GM10248 (cell line): ENCODE data around the gene TANC1.

Source experiments
- CTCF ChIA-PET: fragments of 300-600 bp; sonication (Branson Sonifier 250); formaldehyde crosslinking; extraction: SDS; loops from one replicate; lab custom pipeline; 2021; ENCODE audit warnings: antibody characterized with exemption; lab: Yijun Ruan, JAX
- POLR2A ChIA-PET: fragments of 350-650 bp; sonication (Branson Sonifier 250); formaldehyde crosslinking; extraction: SDS; loops from one replicate; lab custom pipeline; 2020; ENCODE audit warnings: antibody characterized with exemption; lab: Yijun Ruan, JAX
- DNase-seq: peaks from one replicate; pipeline ENCODE4 v3.0.0; 2012; ENCODE audit errors: extremely low spot score
- TF ChIP-seq, protein P1 (sequence below): IDR thresholded peaks from 2 replicates; pipeline ENCODE4 v1.5.1; 2012; ENCODE audit warnings: mild to moderate bottlenecking, low read depth; ENCODE audit errors: extremely low read depth, missing control alignments, control extremely low read depth

TANC1 gene

DNA sequence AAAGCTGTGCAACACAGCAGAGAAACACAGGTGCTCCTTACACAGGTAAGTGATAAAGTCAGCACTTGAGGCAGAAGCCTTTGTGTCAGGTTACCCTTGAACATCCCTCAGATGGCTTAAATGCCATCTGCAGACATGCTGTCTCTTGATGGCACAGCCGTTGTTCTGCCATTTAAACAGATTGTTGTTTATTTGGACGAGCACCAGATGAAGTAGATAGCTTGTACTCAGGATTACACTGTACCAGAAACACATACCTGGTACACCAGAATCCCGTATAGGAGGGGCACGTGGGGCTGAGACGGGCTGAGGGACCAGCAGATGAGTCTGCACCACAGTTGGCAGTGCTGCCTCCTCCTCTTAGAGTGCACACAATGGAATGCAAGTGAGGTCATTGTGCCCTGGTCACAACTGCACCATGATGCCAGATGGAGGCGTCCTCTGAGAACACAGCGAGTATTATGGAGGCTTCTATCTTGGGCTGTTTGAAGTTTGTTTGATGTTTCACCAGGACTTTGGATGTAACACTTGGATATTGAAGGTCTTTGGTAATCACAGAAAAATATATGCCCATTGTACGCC is 143.0 kb downstream of the TANC1 start:
- CTCF ChIA-PET, result interaction anchor here (1.4 kb wide), 1 partner anchor 8 kb away, joined by 4 read pairs; no protein-coding TSS in a partner anchor
- DNase-seq, result no peak
- TF ChIP-seq, protein P1, sequence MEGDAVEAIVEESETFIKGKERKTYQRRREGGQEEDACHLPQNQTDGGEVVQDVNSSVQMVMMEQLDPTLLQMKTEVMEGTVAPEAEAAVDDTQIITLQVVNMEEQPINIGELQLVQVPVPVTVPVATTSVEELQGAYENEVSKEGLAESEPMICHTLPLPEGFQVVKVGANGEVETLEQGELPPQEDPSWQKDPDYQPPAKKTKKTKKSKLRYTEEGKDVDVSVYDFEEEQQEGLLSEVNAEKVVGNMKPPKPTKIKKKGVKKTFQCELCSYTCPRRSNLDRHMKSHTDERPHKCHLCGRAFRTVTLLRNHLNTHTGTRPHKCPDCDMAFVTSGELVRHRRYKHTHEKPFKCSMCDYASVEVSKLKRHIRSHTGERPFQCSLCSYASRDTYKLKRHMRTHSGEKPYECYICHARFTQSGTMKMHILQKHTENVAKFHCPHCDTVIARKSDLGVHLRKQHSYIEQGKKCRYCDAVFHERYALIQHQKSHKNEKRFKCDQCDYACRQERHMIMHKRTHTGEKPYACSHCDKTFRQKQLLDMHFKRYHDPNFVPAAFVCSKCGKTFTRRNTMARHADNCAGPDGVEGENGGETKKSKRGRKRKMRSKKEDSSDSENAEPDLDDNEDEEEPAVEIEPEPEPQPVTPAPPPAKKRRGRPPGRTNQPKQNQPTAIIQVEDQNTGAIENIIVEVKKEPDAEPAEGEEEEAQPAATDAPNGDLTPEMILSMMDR, result no peak
- POLR2A ChIA-PET, result no interaction called here

DNA sequence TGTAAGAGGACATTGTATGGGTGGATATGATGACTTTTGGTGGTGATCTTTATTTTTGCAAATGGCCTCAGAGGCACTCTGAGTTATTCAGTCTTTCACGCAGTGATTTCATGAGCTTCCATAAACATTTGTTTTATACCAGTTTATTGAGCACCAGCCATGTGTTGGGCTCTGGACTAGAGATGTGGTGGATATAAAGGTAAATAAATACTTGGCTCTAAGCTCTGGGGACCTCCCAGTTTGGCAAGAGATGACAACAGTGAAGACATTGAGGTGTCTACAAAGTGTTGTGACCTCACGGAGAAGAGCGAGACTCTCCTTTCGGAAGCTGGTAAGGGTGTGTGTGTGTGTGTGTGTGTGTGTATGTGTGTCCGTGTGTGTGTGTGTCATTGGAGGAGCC is 146.4 kb downstream of the TANC1 start:
- DNase-seq, result no peak
- ChIA-PET CTCF (interaction anchor here (0.8 to 6.8 kb wide), 8 partner anchors 8 to 213 kb away, joined by 3 to 77 read pairs (median 4); no protein-coding TSS in a partner anchor), POLR2A (no interaction called here)
- TF ChIP-seq, protein P1, result no peak

DNA sequence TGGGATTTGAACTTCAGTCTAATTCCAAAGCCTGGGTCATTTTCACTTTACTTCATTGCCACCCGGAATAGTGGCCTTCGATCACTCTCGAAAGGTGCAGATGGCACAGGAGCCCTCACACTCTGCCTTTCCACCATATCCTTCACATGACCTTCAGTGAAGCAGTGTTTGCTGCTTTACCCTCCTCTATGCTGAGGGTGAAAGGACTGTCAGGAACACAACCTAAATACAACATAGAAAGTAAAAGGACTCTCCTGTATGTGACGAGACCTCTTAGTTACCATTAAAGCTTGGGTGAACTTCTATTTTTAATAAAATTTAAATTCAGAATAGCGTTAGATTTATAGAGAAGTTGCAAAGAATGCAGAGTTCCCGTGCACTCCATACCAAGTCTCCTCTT is 148.5 kb downstream of the TANC1 start:
- POLR2A ChIA-PET, result no interaction called here

DNA sequence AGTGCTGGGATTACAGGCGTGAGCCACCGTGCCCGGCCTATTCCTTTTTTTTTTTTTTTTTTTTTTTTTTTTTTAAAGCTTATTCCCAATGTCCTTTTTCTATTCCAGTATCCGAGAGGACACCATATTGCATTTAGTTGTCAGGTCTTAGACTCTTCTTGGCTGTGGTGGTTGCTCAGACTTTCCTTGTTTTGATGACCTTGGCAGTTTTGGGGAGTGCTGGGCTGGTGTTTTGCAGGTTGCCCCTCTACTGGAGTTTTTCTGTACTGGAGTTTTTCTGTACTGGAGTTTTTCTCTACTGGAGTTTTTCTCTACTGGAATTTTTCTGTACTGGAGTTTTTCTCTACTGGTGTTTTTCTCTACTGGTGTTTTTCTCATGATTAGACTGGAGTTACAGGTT is 149.2 kb downstream of the TANC1 start:
- DNase-seq, result no peak
- TF ChIP-seq, protein P1, result no peak
- POLR2A ChIA-PET, result no interaction called here
- CTCF ChIA-PET, result interaction anchor here (1.0 to 6.8 kb wide), 8 partner anchors 9 to 216 kb away, joined by 3 to 77 read pairs (median 4); no protein-coding TSS in a partner anchor

More for the DNA sequence above, 148.5 kb downstream of the TANC1 start:
- TF ChIP-seq, protein P1, result no peak
- DNase-seq, result no peak
- CTCF ChIA-PET, result interaction anchor here (1.0 to 6.8 kb wide), 7 partner anchors 8 to 215 kb away, joined by 3 to 77 read pairs (median 4); no protein-coding TSS in a partner anchor

DNA sequence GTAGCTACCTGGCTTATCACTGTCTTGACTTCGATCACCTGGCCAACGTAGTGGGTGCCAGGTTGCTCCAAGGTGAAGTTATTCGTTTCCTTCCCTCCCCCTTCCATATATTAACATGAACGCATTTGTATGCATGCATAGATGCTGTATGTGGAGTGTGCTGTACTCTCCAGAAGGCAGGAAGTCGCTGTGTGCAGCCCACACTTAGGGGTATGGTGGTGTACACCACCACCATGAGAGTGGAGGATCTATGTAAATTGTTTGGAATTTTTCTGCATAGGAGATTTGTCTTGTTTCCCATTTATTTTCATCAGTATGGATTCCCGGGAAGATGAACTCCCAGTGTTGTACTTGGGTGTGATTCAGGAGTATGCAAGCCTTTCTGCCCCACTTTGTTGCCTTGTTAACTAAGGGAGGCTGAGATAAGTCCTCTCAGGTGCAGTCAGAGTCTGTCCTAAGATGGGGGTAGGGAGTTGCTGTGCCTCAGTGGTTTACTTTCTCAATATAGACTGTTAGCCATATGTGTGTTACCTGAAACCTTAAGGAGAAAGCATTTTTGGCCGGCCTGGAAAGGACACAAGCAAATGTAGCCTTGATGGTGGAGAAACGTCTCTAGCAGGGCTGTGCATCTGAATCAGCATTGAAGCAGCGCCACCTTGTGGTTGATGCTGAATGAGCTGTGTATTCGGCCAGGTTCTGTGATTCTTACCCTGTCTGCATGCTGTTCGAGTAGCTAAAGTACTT is 149.8 kb downstream of the TANC1 start:
- TF ChIP-seq, protein P1, result peak; percentile 89
- ChIA-PET CTCF (interaction anchor here (0.6 to 6.8 kb wide), 54 partner anchors 7 to 1094 kb away, joined by 3 to 77 read pairs (median 4); partner anchors contain the start of gene TANC1), POLR2A (interaction anchor here (0.6 kb wide), 2 partner anchors 41 to 178 kb away, joined by 3 read pairs; no protein-coding TSS in a partner anchor)
- DNase-seq, result peak; percentile 68

DNA sequence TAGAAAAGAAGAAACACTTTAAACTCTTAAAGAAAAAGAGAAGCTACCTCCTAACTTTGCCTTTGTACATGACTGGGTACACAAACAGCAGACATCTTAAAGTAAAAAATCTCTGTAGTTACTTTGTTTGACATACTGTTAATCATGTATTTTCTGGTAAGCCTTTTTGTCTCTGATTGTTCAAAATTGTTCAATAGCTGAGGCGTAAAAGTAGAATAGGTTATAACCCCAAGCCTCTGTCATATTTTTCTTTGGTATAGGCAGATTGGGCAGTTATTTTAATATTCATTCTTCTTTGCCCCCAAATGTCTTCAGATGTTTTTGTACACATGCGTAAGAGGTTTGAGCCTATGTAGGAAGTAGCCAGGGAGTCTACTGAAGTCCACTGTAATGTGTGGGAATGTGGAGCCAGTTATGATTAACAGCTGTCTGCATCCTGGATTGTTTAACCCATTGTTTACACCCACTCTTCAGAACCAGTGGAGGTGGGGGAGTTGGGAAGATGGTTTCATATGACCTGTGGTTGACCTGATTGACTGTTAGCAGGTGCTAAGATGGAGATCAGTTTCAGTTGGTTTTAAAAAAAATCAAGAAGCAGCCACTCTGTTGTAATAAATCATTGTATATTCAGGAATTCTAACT is 150.5 kb downstream of the TANC1 start:
- TF ChIP-seq, protein P1, result no peak
- ChIA-PET POLR2A (interaction anchor here (0.6 kb wide), 2 partner anchors 40 to 179 kb away, joined by 3 read pairs; no protein-coding TSS in a partner anchor), CTCF (interaction anchor here (0.6 to 6.8 kb wide), 50 partner anchors 8 to 1095 kb away, joined by 3 to 77 read pairs (median 4); partner anchors contain the start of gene TANC1)
- no peak for DNase-seq
